HEK293 (cell line): ENCODE data around the gene UBALD1.

Source experiments
- CTCF ChIA-PET: fragments of 350-600 bp; formaldehyde crosslinking; extraction: SDS; loops from one replicate; lab custom pipeline; 2021; ENCODE audit warnings: antibody characterized with exemption; lab: Yijun Ruan, JAX
- POLR2A ChIA-PET: fragments of 300-600 bp; formaldehyde crosslinking; extraction: SDS; loops from one replicate; lab custom pipeline; 2020; ENCODE audit warnings: antibody characterized with exemption, inconsistent platforms; lab: Yijun Ruan, JAX
- H3K27ac ChIP-seq: fragments of 200-500 bp; sonication (Bioruptor generic); 2 replicates; pipeline ENCODE4 v1.5.1; 2014; ENCODE audit warnings: low read depth, low read length, control low read depth, inconsistent platforms; ENCODE audit errors: extremely low read depth
- H3K36me3 ChIP-seq, 2 experiments: fragments of 200-500 bp in 1 of 2; sonication (Bioruptor generic) in 1 of 2; 1 replicate in 1 of 2; 2 replicates in 1 of 2; pipeline ENCODE4 v1.5.1; 2014 to 2017; ENCODE audit warnings: inconsistent platforms in 2 of 2, low read length in 2 of 2; ENCODE audit not compliant: control insufficient read depth in 2 of 2, insufficient read depth in 1 of 2
- H3K4me1 ChIP-seq: fragments of 200-500 bp; sonication (Bioruptor generic); 2 replicates; pipeline ENCODE4 v1.5.1; 2014; ENCODE audit warnings: mild to moderate bottlenecking, low read length, inconsistent platforms; ENCODE audit not compliant: control insufficient read depth, insufficient read depth
- H3K4me3 ChIP-seq: 2 replicates; pipeline ENCODE4 v1.5.1; 2011; ENCODE audit warnings: low read depth, mild to moderate bottlenecking, control low read depth, low read length, moderate library complexity
- H3K9me3 ChIP-seq: fragments of 200-500 bp; sonication (Bioruptor generic); 2 replicates; pipeline ENCODE4 v1.5.1; 2014; ENCODE audit warnings: low read depth, low read length, inconsistent platforms; ENCODE audit not compliant: control insufficient read depth, insufficient read depth
- GLIS2 ChIP-seq: fragments of 450-650 bp; formaldehyde crosslinking; IDR thresholded peaks from 2 replicates; pipeline ENCODE4 v1.5.1; 2016; ENCODE audit warnings: missing biosample characterization, missing genetic modification characterization
- HOXD13 ChIP-seq: sonication (generic); formaldehyde crosslinking; IDR thresholded peaks from 2 replicates; pipeline ENCODE4 v1.8.0; 2022; ENCODE audit warnings: missing genetic modification reagents, borderline replicate concordance
- SCRT1 ChIP-seq: fragments of 450-650 bp; formaldehyde crosslinking; IDR thresholded peaks from 2 replicates; pipeline ENCODE4 v1.5.1; 2016; ENCODE audit warnings: missing biosample characterization, missing genetic modification characterization, borderline replicate concordance
- YY1 ChIP-seq: fragments of 450-650 bp; formaldehyde crosslinking; IDR thresholded peaks from 2 replicates; pipeline ENCODE4 v1.5.1; 2018; ENCODE audit warnings: missing biosample characterization, missing genetic modification characterization
- ZBTB11 ChIP-seq: fragments of 450-650 bp; formaldehyde crosslinking; conservative IDR thresholded peaks from 2 replicates; pipeline ENCODE4 v1.5.1; 2016; ENCODE audit warnings: low read depth, missing biosample characterization, missing genetic modification characterization
- ZNF112 ChIP-seq: fragments of 450-650 bp; formaldehyde crosslinking; IDR thresholded peaks from 2 replicates; pipeline ENCODE4 v1.5.0; 2017; ENCODE audit warnings: missing biosample characterization, missing genetic modification characterization
- ZNF223 ChIP-seq: fragments of 450-650 bp; formaldehyde crosslinking; IDR thresholded peaks from 2 replicates; pipeline ENCODE4 v1.5.1; 2016; ENCODE audit warnings: missing biosample characterization, missing genetic modification characterization
- ZNF302 ChIP-seq: fragments of 450-650 bp; formaldehyde crosslinking; IDR thresholded peaks from 2 replicates; pipeline ENCODE4 v1.5.1; 2016; ENCODE audit warnings: missing biosample characterization, missing genetic modification characterization, low read depth
- ZNF335 ChIP-seq: fragments of 450-650 bp; formaldehyde crosslinking; conservative IDR thresholded peaks from 2 replicates; pipeline ENCODE4 v1.5.1; 2016; ENCODE audit warnings: missing biosample characterization, missing genetic modification characterization
- ZNF510 ChIP-seq: fragments of 450-650 bp; formaldehyde crosslinking; IDR thresholded peaks from 2 replicates; pipeline ENCODE4 v1.5.1; 2018; ENCODE audit warnings: mild to moderate bottlenecking, missing genetic modification characterization, missing biosample characterization; ENCODE audit not compliant: insufficient replicate concordance
- ZNF529 ChIP-seq: fragments of 450-650 bp; formaldehyde crosslinking; IDR thresholded peaks from 2 replicates; pipeline ENCODE4 v1.5.1; 2017; ENCODE audit warnings: missing genetic modification characterization, missing biosample characterization; ENCODE audit not compliant: insufficient replicate concordance
- ZNF561 ChIP-seq: fragments of 450-650 bp; IDR thresholded peaks from 2 replicates; pipeline ENCODE4 v1.5.1; 2018; ENCODE audit warnings: missing biosample characterization, missing genetic modification characterization, borderline replicate concordance
- ZNF624 ChIP-seq: fragments of 450-650 bp; formaldehyde crosslinking; IDR thresholded peaks from 2 replicates; pipeline ENCODE4 v1.5.1; 2017; ENCODE audit warnings: missing biosample characterization, missing genetic modification characterization
- TF ChIP-seq, protein P1 (sequence below): fragments of 450-650 bp; formaldehyde crosslinking; conservative IDR thresholded peaks from 2 replicates; pipeline ENCODE4 v1.5.1; 2016; ENCODE audit warnings: low read depth, missing biosample characterization, missing genetic modification characterization
- TF ChIP-seq, protein P2 (sequence below): fragments of 450-650 bp; formaldehyde crosslinking; IDR thresholded peaks from 2 replicates; pipeline ENCODE4 v1.5.1; 2016; ENCODE audit warnings: missing biosample characterization, missing genetic modification characterization, low read depth
- TF ChIP-seq, protein P3 (sequence below): fragments of 450-650 bp; formaldehyde crosslinking; IDR thresholded peaks from 2 replicates; pipeline ENCODE4 v1.5.1; 2016; ENCODE audit warnings: missing biosample characterization, missing genetic modification characterization
- TF ChIP-seq, protein P4 (sequence below): fragments of 450-650 bp; formaldehyde crosslinking; IDR thresholded peaks from 2 replicates; pipeline ENCODE4 v1.5.1; 2017; ENCODE audit warnings: missing biosample characterization, missing genetic modification characterization

UBALD1 gene

DNA sequence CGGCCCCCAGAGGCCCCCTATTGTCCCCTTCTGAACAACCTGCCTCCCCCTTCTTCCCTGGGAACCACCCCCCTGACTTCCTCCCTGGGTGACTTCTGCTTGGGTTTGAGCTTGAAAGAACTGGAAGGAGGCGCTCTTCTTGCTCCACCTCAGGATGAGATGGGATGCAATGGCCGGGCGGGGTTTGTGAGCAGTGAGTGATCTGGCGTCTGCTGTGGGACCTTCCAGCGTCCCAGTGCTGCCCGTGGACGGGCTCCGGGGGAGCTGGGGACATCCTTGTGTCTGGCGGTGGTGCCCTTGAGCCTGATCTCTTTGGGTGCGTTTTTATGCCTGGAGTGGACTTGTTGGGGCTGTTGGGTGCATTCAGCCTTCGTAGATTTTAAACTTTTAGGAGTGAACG is 21.5 kb upstream of the UBALD1 start (continued):
- TF ChIP-seq, protein P1, sequence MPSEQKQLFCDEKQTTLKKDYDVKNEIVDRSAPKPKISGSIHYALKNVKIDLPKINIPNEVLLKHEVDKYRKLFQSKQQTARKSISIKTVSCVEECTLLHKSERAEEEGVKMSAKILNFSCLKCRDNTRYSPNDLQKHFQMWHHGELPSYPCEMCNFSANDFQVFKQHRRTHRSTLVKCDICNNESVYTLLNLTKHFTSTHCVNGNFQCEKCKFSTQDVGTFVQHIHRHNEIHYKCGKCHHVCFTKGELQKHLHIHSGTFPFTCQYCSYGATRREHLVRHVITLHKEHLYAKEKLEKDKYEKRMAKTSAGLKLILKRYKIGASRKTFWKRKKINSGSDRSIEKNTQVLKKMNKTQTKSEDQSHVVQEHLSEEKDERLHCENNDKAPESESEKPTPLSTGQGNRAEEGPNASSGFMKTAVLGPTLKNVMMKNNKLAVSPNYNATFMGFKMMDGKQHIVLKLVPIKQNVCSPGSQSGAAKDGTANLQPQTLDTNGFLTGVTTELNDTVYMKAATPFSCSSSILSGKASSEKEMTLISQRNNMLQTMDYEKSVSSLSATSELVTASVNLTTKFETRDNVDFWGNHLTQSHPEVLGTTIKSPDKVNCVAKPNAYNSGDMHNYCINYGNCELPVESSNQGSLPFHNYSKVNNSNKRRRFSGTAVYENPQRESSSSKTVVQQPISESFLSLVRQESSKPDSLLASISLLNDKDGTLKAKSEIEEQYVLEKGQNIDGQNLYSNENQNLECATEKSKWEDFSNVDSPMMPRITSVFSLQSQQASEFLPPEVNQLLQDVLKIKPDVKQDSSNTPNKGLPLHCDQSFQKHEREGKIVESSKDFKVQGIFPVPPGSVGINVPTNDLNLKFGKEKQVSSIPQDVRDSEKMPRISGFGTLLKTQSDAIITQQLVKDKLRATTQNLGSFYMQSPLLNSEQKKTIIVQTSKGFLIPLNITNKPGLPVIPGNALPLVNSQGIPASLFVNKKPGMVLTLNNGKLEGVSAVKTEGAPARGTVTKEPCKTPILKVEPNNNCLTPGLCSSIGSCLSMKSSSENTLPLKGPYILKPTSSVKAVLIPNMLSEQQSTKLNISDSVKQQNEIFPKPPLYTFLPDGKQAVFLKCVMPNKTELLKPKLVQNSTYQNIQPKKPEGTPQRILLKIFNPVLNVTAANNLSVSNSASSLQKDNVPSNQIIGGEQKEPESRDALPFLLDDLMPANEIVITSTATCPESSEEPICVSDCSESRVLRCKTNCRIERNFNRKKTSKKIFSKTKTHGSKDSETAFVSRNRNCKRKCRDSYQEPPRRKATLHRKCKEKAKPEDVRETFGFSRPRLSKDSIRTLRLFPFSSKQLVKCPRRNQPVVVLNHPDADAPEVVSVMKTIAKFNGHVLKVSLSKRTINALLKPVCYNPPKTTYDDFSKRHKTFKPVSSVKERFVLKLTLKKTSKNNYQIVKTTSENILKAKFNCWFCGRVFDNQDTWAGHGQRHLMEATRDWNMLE (tag by site-specific recombination) = no peak
- TF ChIP-seq, protein P2, sequence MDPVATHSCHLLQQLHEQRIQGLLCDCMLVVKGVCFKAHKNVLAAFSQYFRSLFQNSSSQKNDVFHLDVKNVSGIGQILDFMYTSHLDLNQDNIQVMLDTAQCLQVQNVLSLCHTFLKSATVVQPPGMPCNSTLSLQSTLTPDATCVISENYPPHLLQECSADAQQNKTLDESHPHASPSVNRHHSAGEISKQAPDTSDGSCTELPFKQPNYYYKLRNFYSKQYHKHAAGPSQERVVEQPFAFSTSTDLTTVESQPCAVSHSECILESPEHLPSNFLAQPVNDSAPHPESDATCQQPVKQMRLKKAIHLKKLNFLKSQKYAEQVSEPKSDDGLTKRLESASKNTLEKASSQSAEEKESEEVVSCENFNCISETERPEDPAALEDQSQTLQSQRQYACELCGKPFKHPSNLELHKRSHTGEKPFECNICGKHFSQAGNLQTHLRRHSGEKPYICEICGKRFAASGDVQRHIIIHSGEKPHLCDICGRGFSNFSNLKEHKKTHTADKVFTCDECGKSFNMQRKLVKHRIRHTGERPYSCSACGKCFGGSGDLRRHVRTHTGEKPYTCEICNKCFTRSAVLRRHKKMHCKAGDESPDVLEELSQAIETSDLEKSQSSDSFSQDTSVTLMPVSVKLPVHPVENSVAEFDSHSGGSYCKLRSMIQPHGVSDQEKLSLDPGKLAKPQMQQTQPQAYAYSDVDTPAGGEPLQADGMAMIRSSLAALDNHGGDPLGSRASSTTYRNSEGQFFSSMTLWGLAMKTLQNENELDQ (tag by site-specific recombination) = no peak
- no peak for TF ChIP-seq ZNF223
- no peak for TF ChIP-seq ZNF112
- TF ChIP-seq, all 188 proteins: peak for 0

DNA sequence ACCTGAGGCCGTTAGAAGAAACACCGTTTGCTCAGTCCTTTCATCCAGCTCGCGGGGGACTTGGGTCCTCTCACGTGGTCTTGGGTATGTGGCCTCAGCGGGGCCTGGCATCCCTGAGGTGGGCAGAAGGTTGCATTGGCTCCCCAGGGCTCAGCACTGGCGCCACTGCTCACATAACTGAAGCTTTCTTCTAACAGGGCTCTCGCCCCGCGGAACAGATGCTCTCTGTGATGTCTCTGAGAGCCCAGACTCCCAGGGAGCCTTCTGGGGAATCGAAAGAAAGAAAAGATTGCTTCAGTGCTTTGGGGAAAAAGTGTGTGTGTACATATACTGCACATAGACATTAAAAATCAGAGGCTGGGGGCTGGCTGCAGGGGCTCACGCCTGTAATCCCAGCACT is 20.1 kb upstream of the UBALD1 start:
- H3K4me3 ChIP-seq = no peak overlapping the region
- H3K27ac ChIP-seq = no peak overlapping the region
- peaks cover 0 to 22% of the 10 kb centered on the region in 2 experiments; a peak in 2 of 3 replicates for H3K36me3 ChIP-seq
- POLR2A ChIA-PET = interaction anchor here (1.1 kb wide), 1 partner anchor 16 kb away, joined by 3 read pairs; no protein-coding TSS in a partner anchor
- no peak for TF ChIP-seq GLIS2
- no peak for TF ChIP-seq ZNF510
- TF ChIP-seq ZNF624 (tag by site-specific recombination) = no peak
- TF ChIP-seq ZNF529 (tag by site-specific recombination) = no peak
- no peak for TF ChIP-seq ZNF561 (tag by site-specific recombination)
- TF ChIP-seq, protein P3, sequence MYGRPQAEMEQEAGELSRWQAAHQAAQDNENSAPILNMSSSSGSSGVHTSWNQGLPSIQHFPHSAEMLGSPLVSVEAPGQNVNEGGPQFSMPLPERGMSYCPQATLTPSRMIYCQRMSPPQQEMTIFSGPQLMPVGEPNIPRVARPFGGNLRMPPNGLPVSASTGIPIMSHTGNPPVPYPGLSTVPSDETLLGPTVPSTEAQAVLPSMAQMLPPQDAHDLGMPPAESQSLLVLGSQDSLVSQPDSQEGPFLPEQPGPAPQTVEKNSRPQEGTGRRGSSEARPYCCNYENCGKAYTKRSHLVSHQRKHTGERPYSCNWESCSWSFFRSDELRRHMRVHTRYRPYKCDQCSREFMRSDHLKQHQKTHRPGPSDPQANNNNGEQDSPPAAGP (tag by site-specific recombination) = no peak
- no peak for TF ChIP-seq ZNF223
- no peak for TF ChIP-seq YY1 (tag by site-specific recombination)
- TF ChIP-seq, all 188 proteins: peak for 0
- CTCF ChIA-PET = no interaction called here
- H3K9me3 ChIP-seq = no peaks in the 10 kb centered on the region
- no peaks in the 10 kb centered on the region for H3K4me1 ChIP-seq

GRCh38 chr16:4633910-4634635 is 19.4 kb upstream of the UBALD1 start:
- peaks cover 0 to 17% of the 10 kb centered on the region in 2 experiments; a peak in 2 of 3 replicates for H3K36me3 ChIP-seq
- no peak overlapping the region for H3K4me3 ChIP-seq
- ChIA-PET POLR2A (interaction anchor here (1.1 kb wide), 1 partner anchor 16 kb away, joined by 3 read pairs; no protein-coding TSS in a partner anchor), CTCF (interaction anchor here (0.6 to 2.3 kb wide), 2 partner anchors 16 to 41 kb away, joined by 3 to 8 read pairs; no protein-coding TSS in a partner anchor)
- no peaks in the 10 kb centered on the region for H3K9me3 ChIP-seq
- H3K27ac ChIP-seq = no peak overlapping the region
- H3K4me1 ChIP-seq = no peaks in the 10 kb centered on the region
- TF ChIP-seq HOXD13 (no peak), ZNF335 (tag by site-specific recombination) (no peak), SCRT1 (tag by site-specific recombination) (no peak), ZNF302 (tag by site-specific recombination) (no peak), ZBTB11 (tag by site-specific recombination) (no peak)
- TF ChIP-seq, protein P4, sequence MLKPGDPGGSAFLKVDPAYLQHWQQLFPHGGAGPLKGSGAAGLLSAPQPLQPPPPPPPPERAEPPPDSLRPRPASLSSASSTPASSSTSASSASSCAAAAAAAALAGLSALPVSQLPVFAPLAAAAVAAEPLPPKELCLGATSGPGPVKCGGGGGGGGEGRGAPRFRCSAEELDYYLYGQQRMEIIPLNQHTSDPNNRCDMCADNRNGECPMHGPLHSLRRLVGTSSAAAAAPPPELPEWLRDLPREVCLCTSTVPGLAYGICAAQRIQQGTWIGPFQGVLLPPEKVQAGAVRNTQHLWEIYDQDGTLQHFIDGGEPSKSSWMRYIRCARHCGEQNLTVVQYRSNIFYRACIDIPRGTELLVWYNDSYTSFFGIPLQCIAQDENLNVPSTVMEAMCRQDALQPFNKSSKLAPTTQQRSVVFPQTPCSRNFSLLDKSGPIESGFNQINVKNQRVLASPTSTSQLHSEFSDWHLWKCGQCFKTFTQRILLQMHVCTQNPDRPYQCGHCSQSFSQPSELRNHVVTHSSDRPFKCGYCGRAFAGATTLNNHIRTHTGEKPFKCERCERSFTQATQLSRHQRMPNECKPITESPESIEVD = no peak
